Upper lobe of left lung (tissue), 4 donors: ENCODE measurements around the gene LPCAT1.

ENCODE experiments used
- CTCF ChIP-seq, 6 experiments: fragments of 450-650 bp in 4 of 6; fragments of 200-600 bp in 2 of 6; sonication (generic) in 2 of 6; IDR thresholded peaks; one replicate each; pipeline ENCODE4 v1.5.1; 2016 to 2019; ENCODE audit warnings: antibody characterized with exemption in 6 of 6
- EP300 ChIP-seq, 4 donors: sonication (generic); formaldehyde crosslinking; IDR thresholded peaks; one replicate each; pipeline ENCODE4 v1.5.1; 2017; ENCODE audit warnings: antibody characterized with exemption in 4 of 4, control low read depth in 2 of 4
- POLR2A ChIP-seq, 4 donors: fragments of 450-650 bp; IDR thresholded peaks; one replicate each; pipeline ENCODE4 v1.5.1; 2016 to 2017; ENCODE audit warnings: antibody characterized with exemption in 4 of 4, mild to moderate bottlenecking in 2 of 4

GRCh38 chr5:1522601-1523479 lies 920 bp downstream of the LPCAT1 start:
- TF ChIP-seq POLR2A (IDR thresholded peaks at IDR 0.05) (peak in 2 of 4 donors; percentile 4 to 10), CTCF (IDR thresholded peaks at IDR 0.05) (no peak), EP300 (IDR thresholded peaks at IDR 0.05) (no peak)
